ENCODE measurements around the gene ZNF18. TPM values are rescaled to one million over a fixed set of nuclear protein-coding genes. Genes with fewer than 3 reads are reported as not detected.
A peak's percentile ranks its signal among the peaks of the same experiment; 100 is the strongest.

ZNF18 gene, protein sequence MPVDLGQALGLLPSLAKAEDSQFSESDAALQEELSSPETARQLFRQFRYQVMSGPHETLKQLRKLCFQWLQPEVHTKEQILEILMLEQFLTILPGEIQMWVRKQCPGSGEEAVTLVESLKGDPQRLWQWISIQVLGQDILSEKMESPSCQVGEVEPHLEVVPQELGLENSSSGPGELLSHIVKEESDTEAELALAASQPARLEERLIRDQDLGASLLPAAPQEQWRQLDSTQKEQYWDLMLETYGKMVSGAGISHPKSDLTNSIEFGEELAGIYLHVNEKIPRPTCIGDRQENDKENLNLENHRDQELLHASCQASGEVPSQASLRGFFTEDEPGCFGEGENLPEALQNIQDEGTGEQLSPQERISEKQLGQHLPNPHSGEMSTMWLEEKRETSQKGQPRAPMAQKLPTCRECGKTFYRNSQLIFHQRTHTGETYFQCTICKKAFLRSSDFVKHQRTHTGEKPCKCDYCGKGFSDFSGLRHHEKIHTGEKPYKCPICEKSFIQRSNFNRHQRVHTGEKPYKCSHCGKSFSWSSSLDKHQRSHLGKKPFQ
- 6.6 TPM for polyA plus RNA-seq (ENCODE audit: insufficient read length)

DNA sequence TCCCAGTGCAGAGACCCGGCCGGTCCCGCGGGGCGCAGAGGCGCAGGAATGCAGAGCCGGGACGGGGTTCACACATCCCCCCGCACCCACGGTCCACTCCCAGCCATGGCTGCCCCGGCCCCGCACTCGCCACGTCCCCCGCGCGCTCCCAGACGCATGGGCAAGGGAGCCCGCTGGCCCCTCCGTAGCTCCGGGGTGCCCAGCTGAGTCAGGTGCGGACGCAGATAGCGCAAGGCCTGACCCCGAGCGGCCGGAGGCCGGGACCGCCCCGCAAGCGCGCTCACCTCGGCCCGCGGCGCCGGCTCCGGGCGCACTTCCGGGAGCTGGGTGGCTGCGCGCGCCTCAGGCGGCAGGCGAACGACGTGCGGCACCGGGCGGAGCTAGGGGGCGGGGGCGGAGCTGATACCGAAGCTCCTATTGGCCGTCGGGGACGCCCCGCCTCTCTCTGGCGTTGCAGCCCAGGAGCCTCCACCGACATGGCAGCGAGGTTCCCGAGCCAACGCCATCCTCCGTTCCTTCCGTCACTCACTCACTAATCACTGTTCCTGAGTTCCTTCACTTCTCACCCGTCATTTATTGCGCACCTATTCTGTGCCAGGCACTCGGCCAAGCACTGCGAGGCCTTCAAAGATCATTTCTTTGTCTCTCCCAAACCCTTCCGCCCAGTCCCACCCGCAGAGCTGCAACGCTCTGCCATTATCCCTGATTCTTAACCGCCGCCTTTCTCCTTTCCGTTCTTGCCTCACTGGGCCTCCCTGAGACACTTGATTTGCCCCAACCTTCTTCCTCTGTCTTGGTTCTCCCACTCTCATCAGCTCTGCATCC, at the start of gene ZNF18:
TSS of gene ZNF18 (minus strand) at position 329 of the 825 bp plus-strand sequence. CDS start 4,646 bp downstream, outside the sequence.
- DNase-seq (ENCODE audit: low read depth): peak; percentile 84

DNA sequence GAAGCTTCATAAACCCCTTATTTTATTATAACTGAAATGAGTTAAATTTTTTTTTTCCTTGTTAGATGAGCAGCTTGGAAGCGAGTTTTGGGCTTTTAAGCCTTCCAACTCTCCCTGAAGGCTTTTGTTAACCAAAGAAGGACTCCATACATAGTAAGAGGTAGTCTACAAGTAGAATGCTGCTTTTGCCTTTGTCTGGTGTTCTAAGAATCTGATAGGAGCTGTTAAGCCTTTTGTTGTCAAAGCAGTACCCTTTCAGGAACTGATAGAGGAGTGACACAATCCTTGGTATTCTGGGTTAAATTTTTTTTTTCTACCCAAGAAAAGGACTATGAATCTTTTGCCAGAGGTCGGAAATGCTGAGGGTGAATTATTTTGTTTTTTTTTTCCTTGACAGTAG, 49.5 kb upstream of the ZNF18 start:
- no peak for DNase-seq (ENCODE audit: low read depth)

- DNase-seq (ENCODE audit: low read depth): no peak
Observed at GRCh38 chr17:12043702-12044101, 46.4 kb upstream of the ZNF18 start.

GRCh38 chr17:12041312-12041711, 44.0 kb upstream of the ZNF18 start:
- DNase-seq (ENCODE audit: low read depth): no peak

DNA sequence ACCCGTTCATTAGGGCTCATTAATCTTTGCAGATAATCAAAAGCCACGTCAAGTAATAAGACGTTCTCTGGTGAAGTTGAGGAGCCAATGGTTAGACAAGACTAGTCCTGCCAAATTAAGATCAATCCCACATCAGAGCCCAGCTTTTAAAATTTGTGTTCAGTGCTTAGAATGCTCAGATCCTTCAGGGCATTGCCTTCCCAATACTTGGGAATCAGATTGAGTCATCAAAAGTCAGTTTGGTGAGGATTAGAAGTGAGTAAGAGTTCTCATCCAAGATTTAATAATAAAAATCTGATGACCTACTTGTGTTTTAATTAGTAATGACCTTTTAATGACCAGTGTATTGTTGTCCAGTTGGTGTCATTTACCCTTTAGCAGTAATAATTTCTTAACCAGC, 43.2 kb upstream of the ZNF18 start:
- no peak for DNase-seq (ENCODE audit: low read depth)

GRCh38 chr17:12037970-12038369, 40.7 kb upstream of the ZNF18 start:
- DNase-seq (ENCODE audit: low read depth): no peak

GRCh38 chr17:12035673-12036072, 38.4 kb upstream of the ZNF18 start:
- no peak for DNase-seq (ENCODE audit: low read depth)

DNA sequence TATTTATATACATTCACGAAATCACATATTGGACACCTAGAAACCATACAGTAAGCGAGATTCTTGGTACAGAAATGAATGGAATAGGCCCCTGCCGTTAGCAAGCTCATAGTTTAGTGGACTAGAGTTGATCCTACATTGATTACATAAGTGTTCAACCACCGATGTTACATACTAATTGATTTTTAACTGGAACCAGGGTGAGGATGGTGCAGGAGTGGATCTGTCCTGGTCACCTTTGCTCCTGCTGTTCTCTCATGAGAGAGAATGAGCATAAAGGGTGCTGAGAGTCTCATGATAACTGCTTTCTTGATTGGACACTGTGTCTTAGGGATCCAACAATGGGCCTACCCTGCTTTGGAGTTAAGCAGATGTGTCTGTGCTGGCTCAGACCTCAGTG, 37.3 kb upstream of the ZNF18 start:
- DNase-seq (ENCODE audit: low read depth): no peak

DNA sequence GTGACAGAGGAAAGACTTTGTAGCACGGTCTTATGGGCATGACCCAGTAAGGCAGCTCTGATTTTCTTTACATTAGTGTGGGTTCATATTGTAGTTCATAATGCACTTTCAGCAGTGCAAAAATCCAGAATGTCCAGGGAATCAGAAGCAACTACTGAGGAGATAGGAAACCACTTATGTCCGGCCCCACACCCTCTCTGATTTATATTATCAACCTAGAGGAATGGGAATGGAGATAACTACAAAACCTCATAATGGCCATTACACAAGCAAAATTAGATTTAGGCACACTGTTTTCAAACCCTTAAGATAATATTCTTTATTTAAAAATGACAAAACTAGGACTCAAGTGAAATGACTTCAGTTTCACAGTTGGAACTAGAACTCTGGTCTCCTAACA, 31.3 kb upstream of the ZNF18 start:
- no peak for DNase-seq (ENCODE audit: low read depth)

DNA sequence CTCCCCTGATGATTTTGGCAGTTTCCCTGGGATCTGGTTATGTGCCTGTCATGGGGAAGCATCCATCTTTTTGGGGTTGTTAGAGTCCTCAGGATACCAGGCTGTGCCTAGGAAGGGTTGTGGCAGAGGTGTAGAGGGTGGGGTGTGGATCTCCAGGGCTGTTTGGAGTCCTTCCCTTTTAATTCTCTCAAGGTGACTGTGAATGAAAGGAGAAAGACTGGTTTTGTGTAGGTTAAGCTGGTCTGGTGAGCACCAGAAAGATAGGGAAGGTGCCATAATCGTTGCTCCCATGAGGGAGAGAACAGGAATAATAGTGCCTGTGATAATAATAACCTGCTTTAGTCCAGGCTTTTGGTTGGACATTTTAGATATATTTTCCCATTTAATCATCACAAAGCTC, 30.4 kb upstream of the ZNF18 start:
- DNase-seq (ENCODE audit: low read depth): no peak

- no peak for DNase-seq (ENCODE audit: low read depth)
Observed at GRCh38 chr17:12024327-12024726, 27.1 kb upstream of the ZNF18 start.

- DNase-seq (ENCODE audit: low read depth): no peak
Observed at GRCh38 chr17:12022310-12022709, 25.0 kb upstream of the ZNF18 start.

DNA sequence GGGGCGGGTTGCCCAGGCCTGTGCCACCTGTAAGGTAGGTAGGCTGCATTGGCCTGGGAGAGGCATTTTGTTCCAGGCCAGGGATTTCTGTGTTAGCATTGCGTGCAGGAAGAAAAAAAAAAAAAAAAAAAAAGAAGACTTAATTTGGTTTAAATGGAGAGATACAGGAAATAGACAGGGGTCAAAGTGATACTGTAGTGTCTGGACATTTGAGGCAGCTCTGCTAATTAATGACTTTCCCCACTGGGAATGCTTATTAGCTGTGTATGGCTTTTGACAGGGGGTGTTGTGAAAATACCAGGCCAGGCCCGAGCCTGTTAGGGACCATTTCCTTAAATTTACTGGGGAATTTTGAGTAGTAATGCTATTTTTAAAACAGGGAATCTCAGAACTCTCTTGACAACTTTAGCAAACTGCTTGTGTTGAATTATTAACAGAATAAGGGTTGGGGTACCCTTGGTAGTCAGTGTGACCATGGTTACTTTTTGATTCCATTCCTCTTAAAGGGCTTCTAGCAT, 24.4 kb upstream of the ZNF18 start:
- DNase-seq (ENCODE audit: low read depth): no peak

DNA sequence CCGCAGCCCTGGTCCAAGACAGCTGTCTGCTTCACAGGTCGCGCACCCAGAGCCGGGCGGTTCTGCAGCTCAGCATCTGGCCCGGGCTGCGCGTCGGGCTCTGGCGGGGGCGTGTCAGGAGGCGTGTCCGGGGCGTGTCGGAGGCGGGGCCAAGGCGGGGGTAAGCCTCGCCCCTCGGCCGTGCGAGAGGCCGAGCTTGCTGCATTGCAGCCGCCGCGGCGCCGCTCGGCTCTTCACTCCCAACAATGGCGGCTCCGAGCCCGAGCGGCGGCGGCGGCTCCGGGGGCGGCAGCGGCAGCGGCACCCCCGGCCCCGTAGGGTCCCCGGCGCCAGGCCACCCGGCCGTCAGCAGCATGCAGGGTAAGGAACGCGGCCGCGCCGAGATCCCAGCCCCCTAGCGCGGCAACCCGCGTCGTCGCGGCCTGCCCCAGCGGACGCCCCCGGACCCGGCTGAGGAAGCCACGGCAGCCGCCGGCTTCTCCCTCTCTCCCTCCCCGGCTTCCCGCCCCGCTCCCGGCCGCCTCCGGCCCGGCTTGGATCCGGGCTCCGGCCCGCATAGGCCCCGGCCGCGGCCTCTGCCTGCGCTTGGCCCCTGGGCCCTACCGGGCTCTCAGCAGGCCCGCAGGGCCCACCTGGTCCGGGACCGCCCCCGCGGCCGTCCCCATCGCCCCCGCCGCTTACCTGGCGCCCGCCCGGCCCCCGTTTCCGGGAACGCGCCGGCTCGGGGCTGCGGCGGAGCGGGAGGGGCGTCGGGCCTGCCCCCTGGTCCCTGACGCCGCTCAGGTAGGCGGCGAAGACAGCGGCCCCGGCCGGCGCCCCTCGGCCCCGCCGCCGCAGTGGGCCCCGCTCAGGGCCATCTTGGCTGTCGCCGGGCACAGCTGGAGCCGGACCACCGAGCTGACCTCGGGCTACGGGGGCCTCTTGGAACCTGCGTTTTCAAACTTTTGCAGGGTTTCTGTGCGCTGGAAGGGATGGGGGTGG, 23.7 kb upstream of the ZNF18 start, which contains the start of gene MAP2K4:
TSS of gene MAP2K4 (plus strand) at position 236 of the 981 bp plus-strand sequence. CDS start at position 246, 10 bp downstream.
- DNase-seq (ENCODE audit: low read depth): peak; percentile 46

- no peak for DNase-seq (ENCODE audit: low read depth)
Observed at GRCh38 chr17:12007466-12007865, 10.2 kb upstream of the ZNF18 start.

- no peak for DNase-seq (ENCODE audit: low read depth)
Observed at GRCh38 chr17:11999696-12000095, 2.4 kb upstream of the ZNF18 start.

DNA sequence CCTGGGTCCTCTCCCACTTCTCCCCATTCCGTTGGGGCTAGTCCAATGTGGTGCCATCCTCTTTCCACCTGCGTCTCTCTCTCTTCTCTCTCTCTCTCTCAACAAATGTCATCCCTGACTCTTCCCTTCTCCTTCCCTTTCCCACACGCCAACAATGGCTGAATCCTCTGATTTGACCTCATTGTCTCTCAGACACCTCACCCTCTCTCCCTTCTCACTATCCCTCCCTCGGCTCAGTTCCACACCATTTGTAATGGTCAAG, 628 bp upstream of the ZNF18 start:
- no peak for DNase-seq (ENCODE audit: low read depth)

DNA sequence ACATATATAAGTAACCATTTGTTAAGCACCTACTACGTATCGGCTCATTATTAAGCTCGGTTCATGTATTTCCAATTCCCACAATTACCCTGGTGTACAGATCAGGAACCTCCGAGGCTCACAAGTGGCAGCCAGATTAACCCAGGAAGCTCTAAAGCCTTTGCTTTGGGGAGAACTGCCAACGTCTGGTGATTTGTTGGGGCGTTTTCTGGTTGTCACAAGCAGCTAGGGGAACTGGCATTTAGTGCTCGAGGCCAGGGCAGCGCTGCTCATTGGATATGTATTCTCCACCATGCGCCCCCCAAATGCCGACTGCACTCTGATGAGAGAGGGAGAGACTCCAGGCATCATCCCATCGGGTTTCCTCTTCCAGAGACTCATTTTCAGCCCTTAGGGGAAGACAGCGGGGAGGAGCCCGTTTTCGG, 541 bp downstream of the ZNF18 start:
- DNase-seq (ENCODE audit: low read depth): no peak

DNA sequence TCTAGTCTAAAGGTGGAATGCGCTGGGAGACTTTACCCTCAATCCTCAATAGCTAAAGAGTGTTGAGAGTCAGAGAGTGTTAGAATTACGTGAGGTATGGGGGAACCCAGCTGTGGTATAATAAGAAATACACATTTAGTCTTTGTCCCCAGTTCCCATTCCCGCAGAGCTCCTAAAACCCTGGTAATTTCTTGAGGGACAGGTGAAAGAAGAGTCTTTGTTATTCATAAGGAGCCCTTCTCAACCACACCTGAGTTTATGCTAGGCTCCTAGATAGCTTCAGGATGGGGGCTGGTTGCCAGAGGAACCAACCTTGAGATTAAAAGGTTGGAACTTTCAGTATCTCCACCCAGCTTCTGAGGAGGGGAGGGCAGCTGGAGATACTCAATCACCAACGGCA, 5.8 kb downstream of the ZNF18 start:
- no peak for DNase-seq (ENCODE audit: low read depth)

DNA sequence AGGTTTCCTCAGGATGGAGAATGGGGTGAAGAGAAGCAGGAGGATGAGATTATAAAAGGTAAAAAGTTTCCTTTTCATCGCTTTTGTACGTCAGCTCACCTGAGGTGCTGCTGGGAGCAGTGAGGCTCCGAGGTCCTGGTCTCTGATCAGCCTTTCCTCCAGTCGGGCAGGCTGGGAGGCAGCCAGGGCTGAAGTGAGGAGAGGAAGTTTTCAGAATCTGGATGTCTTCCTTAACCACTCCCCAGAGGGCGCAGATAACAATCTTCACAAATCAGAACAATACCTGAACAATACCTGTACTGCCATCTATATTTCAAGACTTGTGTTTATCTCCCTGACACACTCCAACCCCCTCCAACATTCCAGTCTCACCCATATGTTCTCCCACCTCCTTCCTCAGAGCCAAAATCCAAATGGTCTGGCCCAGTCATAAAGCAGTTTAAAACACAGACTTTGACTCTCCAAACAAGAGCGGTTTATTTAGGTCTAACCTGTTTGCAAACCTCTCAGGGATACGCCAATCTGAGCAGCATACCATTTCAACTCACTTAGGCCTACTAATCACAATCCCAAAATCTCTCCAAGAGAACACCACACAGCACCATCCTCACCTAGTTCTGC, 6.8 kb downstream of the ZNF18 start:
- DNase-seq (ENCODE audit: low read depth): no peak

GRCh38 chr17:11986942-11987329, 10.3 kb downstream of the ZNF18 start:
- DNase-seq (ENCODE audit: low read depth): peak; percentile 35
